ENCODE results near the gene TMEM170B.

TMEM170B gene

DNA sequence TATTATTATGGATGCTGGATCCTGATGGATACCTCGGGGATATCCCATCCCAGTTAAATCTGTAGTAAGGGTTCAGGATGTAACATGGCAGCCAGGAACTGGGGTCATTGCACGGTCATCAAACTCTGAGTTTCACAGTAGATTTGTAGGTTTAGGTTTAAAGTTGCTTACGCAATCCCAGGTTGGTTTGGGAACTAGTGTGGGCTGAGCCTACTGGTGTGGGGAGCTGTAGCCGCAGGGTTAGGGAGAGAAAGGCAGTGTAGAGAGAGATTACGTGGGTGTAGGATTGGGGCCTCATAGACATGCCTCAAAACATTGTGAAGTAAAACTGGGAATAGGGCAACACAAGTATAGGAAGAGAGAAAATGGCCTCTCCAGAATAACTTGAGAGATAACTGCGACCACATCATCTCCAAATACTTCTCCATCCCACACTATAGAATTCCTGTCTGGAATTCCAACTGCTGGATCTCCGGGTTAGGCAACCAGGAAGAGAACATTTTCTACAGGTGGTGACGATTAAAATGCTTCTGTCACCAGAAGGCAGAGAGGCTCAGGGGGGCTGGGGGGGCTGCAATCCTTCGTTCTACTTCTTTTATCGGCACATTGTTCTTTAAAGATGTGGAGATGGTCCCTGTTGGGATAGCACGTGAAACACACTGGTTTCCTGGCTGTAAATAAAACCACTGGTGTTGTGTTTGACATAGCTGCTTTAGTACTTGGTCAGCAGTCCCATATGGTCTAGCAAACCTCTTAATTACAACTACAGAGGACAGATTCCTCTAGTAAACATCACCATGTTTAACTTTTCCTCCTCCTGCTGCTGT is 44.9 kb upstream of the TMEM170B start:
- Histone ChIP-seq H3K27me3 (ENCODE audit: insufficient read depth, poor library complexity, severe bottlenecking) (no peaks in the 10 kb centered on the region), H3K4me3 (replicated peaks; ENCODE audit: insufficient read depth, low read length) (no peak overlapping the region), H3K27ac (replicated peaks) (no peak overlapping the region)
- peak; percentile 14 to 35 for DNase-seq (ENCODE audit: low read depth in 1 of 2, low spot score in 1 of 2)
- no peak for TF ChIP-seq GABPA (IDR thresholded peaks at IDR 0.05; ENCODE audit: low read depth)
- TF ChIP-seq, protein P1, sequence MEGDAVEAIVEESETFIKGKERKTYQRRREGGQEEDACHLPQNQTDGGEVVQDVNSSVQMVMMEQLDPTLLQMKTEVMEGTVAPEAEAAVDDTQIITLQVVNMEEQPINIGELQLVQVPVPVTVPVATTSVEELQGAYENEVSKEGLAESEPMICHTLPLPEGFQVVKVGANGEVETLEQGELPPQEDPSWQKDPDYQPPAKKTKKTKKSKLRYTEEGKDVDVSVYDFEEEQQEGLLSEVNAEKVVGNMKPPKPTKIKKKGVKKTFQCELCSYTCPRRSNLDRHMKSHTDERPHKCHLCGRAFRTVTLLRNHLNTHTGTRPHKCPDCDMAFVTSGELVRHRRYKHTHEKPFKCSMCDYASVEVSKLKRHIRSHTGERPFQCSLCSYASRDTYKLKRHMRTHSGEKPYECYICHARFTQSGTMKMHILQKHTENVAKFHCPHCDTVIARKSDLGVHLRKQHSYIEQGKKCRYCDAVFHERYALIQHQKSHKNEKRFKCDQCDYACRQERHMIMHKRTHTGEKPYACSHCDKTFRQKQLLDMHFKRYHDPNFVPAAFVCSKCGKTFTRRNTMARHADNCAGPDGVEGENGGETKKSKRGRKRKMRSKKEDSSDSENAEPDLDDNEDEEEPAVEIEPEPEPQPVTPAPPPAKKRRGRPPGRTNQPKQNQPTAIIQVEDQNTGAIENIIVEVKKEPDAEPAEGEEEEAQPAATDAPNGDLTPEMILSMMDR (IDR thresholded peaks at IDR 0.05; ENCODE audit: insufficient read depth, low read length): no peak
- no peak for TF ChIP-seq POLR2AphosphoS5 (IDR thresholded peaks at IDR 0.05; ENCODE audit: low read depth)
- no peak for TF ChIP-seq SPI1 (IDR thresholded peaks at IDR 0.05; ENCODE audit: borderline replicate concordance, low read depth)
- TF ChIP-seq, protein P2, sequence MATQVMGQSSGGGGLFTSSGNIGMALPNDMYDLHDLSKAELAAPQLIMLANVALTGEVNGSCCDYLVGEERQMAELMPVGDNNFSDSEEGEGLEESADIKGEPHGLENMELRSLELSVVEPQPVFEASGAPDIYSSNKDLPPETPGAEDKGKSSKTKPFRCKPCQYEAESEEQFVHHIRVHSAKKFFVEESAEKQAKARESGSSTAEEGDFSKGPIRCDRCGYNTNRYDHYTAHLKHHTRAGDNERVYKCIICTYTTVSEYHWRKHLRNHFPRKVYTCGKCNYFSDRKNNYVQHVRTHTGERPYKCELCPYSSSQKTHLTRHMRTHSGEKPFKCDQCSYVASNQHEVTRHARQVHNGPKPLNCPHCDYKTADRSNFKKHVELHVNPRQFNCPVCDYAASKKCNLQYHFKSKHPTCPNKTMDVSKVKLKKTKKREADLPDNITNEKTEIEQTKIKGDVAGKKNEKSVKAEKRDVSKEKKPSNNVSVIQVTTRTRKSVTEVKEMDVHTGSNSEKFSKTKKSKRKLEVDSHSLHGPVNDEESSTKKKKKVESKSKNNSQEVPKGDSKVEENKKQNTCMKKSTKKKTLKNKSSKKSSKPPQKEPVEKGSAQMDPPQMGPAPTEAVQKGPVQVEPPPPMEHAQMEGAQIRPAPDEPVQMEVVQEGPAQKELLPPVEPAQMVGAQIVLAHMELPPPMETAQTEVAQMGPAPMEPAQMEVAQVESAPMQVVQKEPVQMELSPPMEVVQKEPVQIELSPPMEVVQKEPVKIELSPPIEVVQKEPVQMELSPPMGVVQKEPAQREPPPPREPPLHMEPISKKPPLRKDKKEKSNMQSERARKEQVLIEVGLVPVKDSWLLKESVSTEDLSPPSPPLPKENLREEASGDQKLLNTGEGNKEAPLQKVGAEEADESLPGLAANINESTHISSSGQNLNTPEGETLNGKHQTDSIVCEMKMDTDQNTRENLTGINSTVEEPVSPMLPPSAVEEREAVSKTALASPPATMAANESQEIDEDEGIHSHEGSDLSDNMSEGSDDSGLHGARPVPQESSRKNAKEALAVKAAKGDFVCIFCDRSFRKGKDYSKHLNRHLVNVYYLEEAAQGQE (IDR thresholded peaks at IDR 0.05; ENCODE audit: insufficient replicate concordance, low read depth): no peak

DNA sequence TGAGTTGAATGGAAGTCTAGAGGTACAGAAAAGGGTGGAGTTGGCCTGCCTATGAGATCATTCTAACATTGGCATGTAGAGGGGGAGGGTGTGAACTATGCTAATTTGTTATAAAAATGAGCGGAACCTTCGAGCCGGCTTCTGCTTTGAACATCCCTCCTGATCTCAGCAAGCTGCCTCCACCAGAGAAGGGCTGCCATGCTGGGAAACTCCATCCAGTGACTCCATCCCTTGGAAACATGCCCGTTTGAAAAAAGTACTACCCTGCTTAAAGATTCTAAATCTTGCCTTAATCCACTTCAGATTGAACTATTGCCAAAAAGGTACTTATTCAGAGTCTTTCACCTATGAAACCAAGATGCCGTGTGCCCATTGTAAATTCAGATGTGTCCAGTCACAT is 43.6 kb upstream of the TMEM170B start:
- Histone ChIP-seq H3K27ac (replicated peaks) (no peak overlapping the region), H3K4me3 (replicated peaks; ENCODE audit: insufficient read depth, low read length) (no peak overlapping the region), H3K27me3 (ENCODE audit: insufficient read depth, poor library complexity, severe bottlenecking) (no peaks in the 10 kb centered on the region)
- TF ChIP-seq GABPA (IDR thresholded peaks at IDR 0.05; ENCODE audit: low read depth) (no peak), POLR2AphosphoS5 (IDR thresholded peaks at IDR 0.05; ENCODE audit: low read depth) (no peak), SPI1 (IDR thresholded peaks at IDR 0.05; ENCODE audit: borderline replicate concordance, low read depth) (no peak)
- TF ChIP-seq, protein P1 (IDR thresholded peaks at IDR 0.05; ENCODE audit: insufficient read depth, low read length): no peak
- TF ChIP-seq, protein P2 (IDR thresholded peaks at IDR 0.05; ENCODE audit: insufficient replicate concordance, low read depth): no peak
- no peak for DNase-seq (ENCODE audit: low read depth in 1 of 2, low spot score in 1 of 2)

DNA sequence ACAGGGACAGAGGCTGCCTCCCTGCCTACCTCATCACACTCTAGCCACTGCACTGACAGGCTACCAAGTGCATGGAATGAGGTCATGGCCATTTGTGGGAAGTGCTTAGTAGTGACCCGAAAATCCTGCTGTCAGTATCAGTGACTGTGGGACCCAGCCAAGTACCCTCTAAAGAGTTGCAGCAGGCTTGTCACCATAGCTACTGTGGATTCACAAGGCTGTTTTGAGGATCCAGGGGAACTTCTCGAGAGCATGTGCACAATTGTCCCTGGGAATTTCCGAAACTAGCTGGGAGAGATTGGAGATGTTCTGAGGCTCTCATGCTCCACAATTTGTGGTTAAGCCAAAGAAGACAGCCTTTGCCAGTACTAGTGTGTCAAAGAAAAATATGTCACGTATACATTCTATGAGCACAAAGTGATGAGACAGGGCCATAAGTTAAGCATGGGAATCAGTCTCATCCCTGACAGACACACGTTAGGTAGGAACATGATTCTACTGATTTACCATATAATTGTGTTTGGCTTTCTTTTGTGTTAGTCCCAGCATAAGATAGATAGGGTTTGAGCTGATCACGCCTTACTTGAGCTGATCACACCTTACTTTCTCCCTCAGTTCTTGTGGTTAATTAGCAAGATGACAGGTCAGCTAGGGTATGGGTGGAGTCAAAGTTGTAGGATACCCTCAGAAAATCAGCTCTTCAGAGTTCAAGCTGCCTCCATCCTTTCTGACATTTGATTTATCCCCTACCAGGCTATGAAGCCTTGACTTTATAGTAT is 42.6 kb upstream of the TMEM170B start:
- Histone ChIP-seq H3K27me3 (ENCODE audit: insufficient read depth, poor library complexity, severe bottlenecking) (no peaks in the 10 kb centered on the region), H3K27ac (replicated peaks) (no peak overlapping the region), H3K4me3 (replicated peaks; ENCODE audit: insufficient read depth, low read length) (no peak overlapping the region)
- DNase-seq (ENCODE audit: low read depth in 1 of 2, low spot score in 1 of 2): no peak
- TF ChIP-seq, protein P1 (IDR thresholded peaks at IDR 0.05; ENCODE audit: insufficient read depth, low read length): no peak
- TF ChIP-seq GABPA (IDR thresholded peaks at IDR 0.05; ENCODE audit: low read depth) (no peak), SPI1 (IDR thresholded peaks at IDR 0.05; ENCODE audit: borderline replicate concordance, low read depth) (no peak), POLR2AphosphoS5 (IDR thresholded peaks at IDR 0.05; ENCODE audit: low read depth) (no peak)
- TF ChIP-seq, protein P2 (IDR thresholded peaks at IDR 0.05; ENCODE audit: insufficient replicate concordance, low read depth): no peak
